IMR-90 (cell line): ENCODE measurements around the gene SESN3. TPM values are rescaled to one million over a fixed set of nuclear protein-coding genes. Genes with fewer than 3 reads are reported as not detected.

Experiments
- ATAC-seq: fragments of 200-7000 bp; cut with Tn5 transposase; 2 replicates; pipeline ENCODE4 v1.9.1; 2020; ENCODE audit warnings: low read depth, mild to moderate bottlenecking, moderate library complexity
- BruUV-seq: library from RNA; stranded (reverse); fragments of 400-500 nt; replicated peaks from 2 replicates; lab custom pipeline; 2021; lab: Mats Ljungman, UMichigan
- CTCF ChIA-PET: fragments of 300-600 bp; formaldehyde crosslinking; extraction: SDS; loops from one replicate; lab custom pipeline; 2021; ENCODE audit warnings: antibody characterized with exemption; lab: Yijun Ruan, JAX
- POLR2A ChIA-PET: fragments of 300-600 bp; sonication (Branson Sonifier 250); formaldehyde crosslinking; loops from one replicate; lab custom pipeline; 2022; ENCODE audit warnings: antibody characterized with exemption; ENCODE audit not compliant: unreplicated experiment; lab: Charles Lee
- DNase-seq: peaks from one replicate; pipeline ENCODE4 v3.0.0; 2013
- H2AFZ ChIP-seq: replicated peaks from 2 replicates; pipeline ENCODE3; 2013; ENCODE audit warnings: low read length, mild to moderate bottlenecking; ENCODE audit not compliant: poor library complexity
- H2AK5ac ChIP-seq: 2 replicates; pipeline ENCODE4 v1.6.1; 2013; ENCODE audit warnings: low read depth, low read length, inconsistent platforms
- H2AK9ac ChIP-seq: replicated peaks from 2 replicates; pipeline ENCODE3; 2013; ENCODE audit warnings: mild to moderate bottlenecking, low read depth, low read length, moderate library complexity; ENCODE audit not compliant: poor library complexity
- H2BK120ac ChIP-seq: 2 replicates; pipeline ENCODE4 v1.6.1; 2013; ENCODE audit warnings: low read depth, low read length, inconsistent platforms
- H2BK15ac ChIP-seq: 3 replicates; pipeline ENCODE4 v1.6.1; 2013; ENCODE audit warnings: low read depth, low read length, inconsistent platforms
- H2BK20ac ChIP-seq: 2 replicates; pipeline ENCODE4 v1.6.1; 2013; ENCODE audit warnings: low read depth, mild to moderate bottlenecking, inconsistent platforms, low read length, moderate library complexity
- H2BK5ac ChIP-seq: 2 replicates; pipeline ENCODE4 v1.6.1; 2013; ENCODE audit warnings: mild to moderate bottlenecking, low read depth, low read length, inconsistent platforms; ENCODE audit not compliant: poor library complexity, severe bottlenecking
- H3K14ac ChIP-seq: replicated peaks from 2 replicates; pipeline ENCODE4 v1.6.1; 2013; ENCODE audit warnings: low read depth, low read length, inconsistent platforms
- H3K18ac ChIP-seq: 2 replicates; pipeline ENCODE4 v1.6.1; 2013; ENCODE audit warnings: low read depth, low read length, control low read depth
- H3K23ac ChIP-seq: 2 replicates; pipeline ENCODE4 v1.6.1; 2013; ENCODE audit warnings: low read depth, low read length, inconsistent platforms
- H3K27ac ChIP-seq: 2 replicates; pipeline ENCODE4 v1.5.1; 2013; ENCODE audit warnings: mild to moderate bottlenecking, control low read depth, low read length; ENCODE audit not compliant: insufficient read depth
- H3K27me3 ChIP-seq: 2 replicates; pipeline ENCODE4 v1.6.1; 2013; ENCODE audit warnings: low read length; ENCODE audit not compliant: control insufficient read depth, insufficient read depth
- H3K36me3 ChIP-seq: 2 replicates; pipeline ENCODE4 v1.6.1; 2013; ENCODE audit warnings: low read length, mixed read lengths; ENCODE audit not compliant: control insufficient read depth, insufficient read depth
- H3K4ac ChIP-seq: 2 replicates; pipeline ENCODE4 v1.6.1; 2013; ENCODE audit warnings: low read depth, low read length, inconsistent platforms
- H3K4me1 ChIP-seq: 2 replicates; pipeline ENCODE4 v1.6.1; 2013; ENCODE audit warnings: low read length, mixed read lengths; ENCODE audit not compliant: control insufficient read depth, insufficient read depth
- H3K4me2 ChIP-seq: 2 replicates; pipeline ENCODE4 v1.6.1; 2013; ENCODE audit warnings: low read depth, mild to moderate bottlenecking, control low read depth, low read length, moderate library complexity
- H3K4me3 ChIP-seq: 2 replicates; pipeline ENCODE4 v1.5.1; 2013; ENCODE audit warnings: low read depth, mild to moderate bottlenecking, control low read depth, low read length, moderate library complexity; ENCODE audit not compliant: insufficient read depth
- H3K56ac ChIP-seq: 2 replicates; pipeline ENCODE4 v1.6.1; 2013; ENCODE audit warnings: low read length, inconsistent platforms; ENCODE audit not compliant: insufficient read depth; ENCODE audit errors: extremely low read depth
- H3K79me1 ChIP-seq, 2 experiments: 2 replicates each; pipeline ENCODE4 v1.6.1; 2013; ENCODE audit warnings: low read length in 2 of 2, inconsistent platforms in 1 of 2, low read depth in 1 of 2
- H3K9ac ChIP-seq: 2 replicates; pipeline ENCODE4 v1.6.1; 2013; ENCODE audit warnings: low read depth, low read length, control low read depth
- H3K9me1 ChIP-seq: 2 replicates; pipeline ENCODE4 v1.6.1; 2013; ENCODE audit warnings: low read length, inconsistent platforms; ENCODE audit not compliant: insufficient read depth
- H3K9me3 ChIP-seq: 2 replicates; pipeline ENCODE4 v1.6.1; 2013; ENCODE audit warnings: low read length; ENCODE audit not compliant: control insufficient read depth, insufficient read depth
- H4K20me1 ChIP-seq: 2 replicates; pipeline ENCODE4 v1.6.1; 2013; ENCODE audit warnings: low read length, inconsistent platforms; ENCODE audit not compliant: insufficient read depth
- H4K5ac ChIP-seq: 2 replicates; pipeline ENCODE4 v1.6.1; 2013; ENCODE audit warnings: mild to moderate bottlenecking, low read depth, low read length, control low read depth
- H4K8ac ChIP-seq, 2 experiments: 2 replicates each; pipeline ENCODE4 v1.6.1; 2013; ENCODE audit warnings: low read depth in 2 of 2, low read length in 2 of 2, control low read depth in 1 of 2, inconsistent platforms in 1 of 2
- H4K91ac ChIP-seq: 2 replicates; pipeline ENCODE4 v1.6.1; 2013; ENCODE audit warnings: low read depth, low read length, inconsistent platforms; ENCODE audit not compliant: insufficient read depth
- BHLHE40 ChIP-seq: fragments of 150-350 bp; IDR thresholded peaks from 2 replicates; pipeline ENCODE4 v1.6.1; 2016; ENCODE audit warnings: mild to moderate bottlenecking, low read depth, low read length
- CEBPB ChIP-seq: IDR thresholded peaks from 2 replicates; pipeline ENCODE4 v1.6.1; 2012; ENCODE audit warnings: low read depth, low read length, improper control_type of control experiment
- CHD1 ChIP-seq: IDR thresholded peaks from 2 replicates; pipeline ENCODE4 v1.6.1; 2012; ENCODE audit warnings: low read depth, low read length, improper control_type of control experiment
- FOS ChIP-seq: fragments of 150-350 bp; IDR thresholded peaks from 2 replicates; pipeline ENCODE4 v1.6.1; 2016; ENCODE audit warnings: low read depth, low read length
- MAFK ChIP-seq: IDR thresholded peaks from 2 replicates; pipeline ENCODE4 v1.6.1; 2012; ENCODE audit warnings: low read depth, low read length, improper control_type of control experiment
- MAZ ChIP-seq: IDR thresholded peaks from 2 replicates; pipeline ENCODE4 v1.6.1; 2012; ENCODE audit warnings: low read depth, mild to moderate bottlenecking, low read length, improper control_type of control experiment, moderate library complexity, borderline replicate concordance
- MXI1 ChIP-seq: IDR thresholded peaks from 2 replicates; pipeline ENCODE4 v1.6.1; 2012; ENCODE audit warnings: low read depth, mild to moderate bottlenecking, low read length, moderate library complexity, borderline replicate concordance
- NFE2L2 ChIP-seq: fragments of 150-350 bp; IDR thresholded peaks from 2 replicates; pipeline ENCODE4 v1.6.1; 2016; ENCODE audit warnings: low read depth, mild to moderate bottlenecking, low read length
- POLR2A ChIP-seq: IDR thresholded peaks from 2 replicates; pipeline ENCODE4 v1.6.1; 2012; ENCODE audit warnings: mild to moderate bottlenecking, low read depth, low read length
- RAD21 ChIP-seq: IDR thresholded peaks from 2 replicates; pipeline ENCODE4 v1.6.1; 2012; ENCODE audit warnings: low read length, improper control_type of control experiment
- RCOR1 ChIP-seq: IDR thresholded peaks from 2 replicates; pipeline ENCODE4 v1.6.1; 2012; ENCODE audit warnings: mild to moderate bottlenecking, low read length, improper control_type of control experiment; ENCODE audit not compliant: insufficient replicate concordance
- RFX5 ChIP-seq: IDR thresholded peaks from 2 replicates; pipeline ENCODE4 v1.8.0; 2012; ENCODE audit warnings: low read depth, mild to moderate bottlenecking, low read length, moderate library complexity
- SMC3 ChIP-seq: fragments of 150-350 bp; IDR thresholded peaks from 2 replicates; pipeline ENCODE4 v1.6.1; 2016; ENCODE audit warnings: low read depth, mild to moderate bottlenecking, antibody characterized with exemption, low read length, moderate library complexity
- dilution Hi-C: fragments of 300-500 bp; cut with HindIII; formaldehyde crosslinking; loops from one replicate; pipeline ENCODE4 v1.14.3; 2018; ENCODE audit warnings: low sequenced_read_pairs; ENCODE audit not compliant: unreplicated experiment
- in situ Hi-C: fragments of 300-500 bp; cut with MboI; formaldehyde crosslinking; loops from 3 replicates; pipeline ENCODE4 v1.14.3; 2019; ENCODE audit warnings: low sequenced_read_pairs, inconsistent platforms, mixed read lengths
- intact Hi-C: fragments of 100-400 bp; cut with micrococcal nuclease; formaldehyde crosslinking; loops from 2 replicates; pipeline ENCODE4 v1.10.0; 2022
- polyA plus RNA-seq, 3 experiments: library from polyadenylated mRNA; depleted of rRNA; stranded (reverse); fragments of >200 nt; gene quantifications; 2 replicates each; pipeline ENCODE4 v1.2.3, GENCODE V29; 2012; ENCODE audit warnings: low replicate concordance in 1 of 3
- total RNA-seq: library from RNA; depleted of rRNA; stranded (reverse); fragments of >200 nt; gene quantifications from 2 replicates; pipeline ENCODE4 v1.2.3, GENCODE V29; 2012
- TF ChIP-seq, protein P1 (sequence below): fragments of 150-350 bp; IDR thresholded peaks from 2 replicates; pipeline ENCODE4 v1.6.1; 2016; ENCODE audit warnings: low read depth, mild to moderate bottlenecking, low read length, moderate library complexity, borderline replicate concordance
- TF ChIP-seq, protein P2 (sequence below): conservative IDR thresholded peaks from 2 replicates; pipeline ENCODE4 v1.5.1; 2012; ENCODE audit warnings: mild to moderate bottlenecking, low read depth, low read length, improper control_type of control experiment

The SESN3 gene
- total and polyA plus RNA-seq, 2 of the 4 experiments (the other 2 are of a cell fraction) = 2.0 to 7.7 TPM

DNA sequence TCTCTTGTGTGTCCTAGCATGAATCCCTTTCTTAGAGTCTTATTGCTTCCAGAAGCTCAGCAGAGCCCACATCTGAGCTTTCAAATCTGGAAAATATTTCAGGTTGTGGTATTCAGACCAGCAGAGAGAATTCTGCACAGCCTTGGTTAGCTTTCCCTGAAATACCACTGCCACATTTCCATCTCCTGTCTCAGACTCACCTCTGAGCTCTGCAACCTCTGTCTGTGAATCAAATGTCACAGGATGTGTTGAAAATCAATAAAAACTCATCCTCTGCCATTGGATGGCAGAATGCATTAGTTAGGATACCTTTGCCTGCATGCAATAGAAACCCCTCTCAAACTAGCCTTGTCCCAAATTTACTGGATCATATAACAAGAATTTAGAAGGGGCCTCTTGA, 93.7 kb downstream of the SESN3 start:
- no peak overlapping the region for H3K4ac ChIP-seq
- no peak overlapping the region for H3K4me2 ChIP-seq
- DNase-seq (no peak), ATAC-seq (no peak)
- no peaks in the 10 kb centered on the region; the same call in 1 of the 2 replicates for H3K9me1 ChIP-seq
- H3K9me3 ChIP-seq = no peaks in the 10 kb centered on the region
- ChIA-PET POLR2A (no interaction called here), CTCF (interaction anchor here (1.2 kb wide), 1 partner anchor 10 kb away, joined by 3 read pairs; no protein-coding TSS in a partner anchor)
- BruUV-seq = no TSS peak
- no peak overlapping the region for H2AK5ac ChIP-seq
- H4K91ac ChIP-seq = no peak overlapping the region
- H3K27me3 ChIP-seq = no peaks in the 10 kb centered on the region; the same call in 1 of the 2 replicates
- TF ChIP-seq POLR2A = no peak
- no peak for TF ChIP-seq NFE2L2
- TF ChIP-seq RFX5 = no peak
- TF ChIP-seq BHLHE40 = no peak
- TF ChIP-seq CEBPB = no peak
- TF ChIP-seq MAZ = no peak
- TF ChIP-seq, protein P1, sequence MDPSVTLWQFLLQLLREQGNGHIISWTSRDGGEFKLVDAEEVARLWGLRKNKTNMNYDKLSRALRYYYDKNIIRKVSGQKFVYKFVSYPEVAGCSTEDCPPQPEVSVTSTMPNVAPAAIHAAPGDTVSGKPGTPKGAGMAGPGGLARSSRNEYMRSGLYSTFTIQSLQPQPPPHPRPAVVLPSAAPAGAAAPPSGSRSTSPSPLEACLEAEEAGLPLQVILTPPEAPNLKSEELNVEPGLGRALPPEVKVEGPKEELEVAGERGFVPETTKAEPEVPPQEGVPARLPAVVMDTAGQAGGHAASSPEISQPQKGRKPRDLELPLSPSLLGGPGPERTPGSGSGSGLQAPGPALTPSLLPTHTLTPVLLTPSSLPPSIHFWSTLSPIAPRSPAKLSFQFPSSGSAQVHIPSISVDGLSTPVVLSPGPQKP = no peak
- no peak for TF ChIP-seq RAD21
- no peak for TF ChIP-seq CHD1
- TF ChIP-seq MAFK = no peak
- no peak for TF ChIP-seq SMC3
- no peak for TF ChIP-seq RCOR1
- TF ChIP-seq FOS = no peak
- TF ChIP-seq, protein P2, sequence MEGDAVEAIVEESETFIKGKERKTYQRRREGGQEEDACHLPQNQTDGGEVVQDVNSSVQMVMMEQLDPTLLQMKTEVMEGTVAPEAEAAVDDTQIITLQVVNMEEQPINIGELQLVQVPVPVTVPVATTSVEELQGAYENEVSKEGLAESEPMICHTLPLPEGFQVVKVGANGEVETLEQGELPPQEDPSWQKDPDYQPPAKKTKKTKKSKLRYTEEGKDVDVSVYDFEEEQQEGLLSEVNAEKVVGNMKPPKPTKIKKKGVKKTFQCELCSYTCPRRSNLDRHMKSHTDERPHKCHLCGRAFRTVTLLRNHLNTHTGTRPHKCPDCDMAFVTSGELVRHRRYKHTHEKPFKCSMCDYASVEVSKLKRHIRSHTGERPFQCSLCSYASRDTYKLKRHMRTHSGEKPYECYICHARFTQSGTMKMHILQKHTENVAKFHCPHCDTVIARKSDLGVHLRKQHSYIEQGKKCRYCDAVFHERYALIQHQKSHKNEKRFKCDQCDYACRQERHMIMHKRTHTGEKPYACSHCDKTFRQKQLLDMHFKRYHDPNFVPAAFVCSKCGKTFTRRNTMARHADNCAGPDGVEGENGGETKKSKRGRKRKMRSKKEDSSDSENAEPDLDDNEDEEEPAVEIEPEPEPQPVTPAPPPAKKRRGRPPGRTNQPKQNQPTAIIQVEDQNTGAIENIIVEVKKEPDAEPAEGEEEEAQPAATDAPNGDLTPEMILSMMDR = no peak
- TF ChIP-seq MXI1 = no peak
- H3K27ac ChIP-seq = no peak overlapping the region
- H3K36me3 ChIP-seq = no peaks in the 10 kb centered on the region
- no peak overlapping the region for H3K56ac ChIP-seq
- no peak overlapping the region for H4K5ac ChIP-seq
- H2AFZ ChIP-seq = no peak overlapping the region
- intact Hi-C loops = loop anchor here (10.0 kb wide), 1 partner anchor 162 kb away; the partner anchor contains the start of genes CWC15 and KDM4D
- H2BK20ac ChIP-seq = no peak overlapping the region
- in situ Hi-C loops = no loop called here
- dilution Hi-C loops = no loop called here
- H3K9ac ChIP-seq = no peak overlapping the region
- H3K14ac ChIP-seq = no peak overlapping the region
- no peak overlapping the region for H2AK9ac ChIP-seq
- no peak overlapping the region for H2BK120ac ChIP-seq
- peaks cover 2% of the 10 kb centered on the region for H3K4me1 ChIP-seq
- no peak overlapping the region for H3K23ac ChIP-seq
- no peaks in the 10 kb centered on the region for H3K79me1 ChIP-seq
- H2BK15ac ChIP-seq = no peak overlapping the region
- H3K18ac ChIP-seq = no peak overlapping the region
- no peak overlapping the region for H4K8ac ChIP-seq
- no peaks in the 10 kb centered on the region for H4K20me1 ChIP-seq
- no peak overlapping the region for H2BK5ac ChIP-seq
- H3K4me3 ChIP-seq = no peak overlapping the region
